A549 (cell line): ENCODE measurements around the gene GPC1. TPM values are rescaled to one million over a fixed set of nuclear protein-coding genes. Genes with fewer than 3 reads are reported as not detected.

Experiments
- ATAC-seq, 2 experiments: fragments of 200-7000 bp in 1 of 2; fragments of >200 bp in 1 of 2; cut with Nextera tagmentation in 1 of 2; cut with Tn5 transposase in 1 of 2; 3 replicates each; pipeline versions ENCODE4 v1.8.0 to v1.9.1; 2018 to 2020; ENCODE audit warnings: mild to moderate bottlenecking in 1 of 2, moderate library complexity in 1 of 2
- CTCF ChIA-PET: fragments of 300-600 bp; sonication (Branson Sonifier 250); formaldehyde crosslinking; extraction: SDS; loops from one replicate; lab custom pipeline; 2021; ENCODE audit warnings: antibody characterized with exemption, inconsistent platforms; lab: Yijun Ruan, JAX
- POLR2A ChIA-PET: fragments of 350-600 bp; formaldehyde crosslinking; extraction: SDS; loops from one replicate; lab custom pipeline; 2021; ENCODE audit warnings: antibody characterized with exemption, inconsistent platforms; lab: Yijun Ruan, JAX
- DNase-seq, 2 experiments: peaks; one replicate each; pipeline versions ENCODE4 v3.0.0 to v3.0.0-alpha.2; 2011 to 2016; ENCODE audit warnings: low read depth in 1 of 2, low spot score in 1 of 2
- FAIRE-seq: peaks from 2 replicates; lab custom pipeline; 2011; peaks lifted over from hg19 to GRCh38; lab: Jason Lieb, UNC
- H3K27ac ChIP-seq, 2 experiments: fragments of >200 bp; sonication (Bioruptor Twin); formaldehyde crosslinking; 3 replicates each; pipeline ENCODE4 v1.5.1; 2016 to 2017
- H3K4me1 ChIP-seq: fragments of >200 bp; sonication (Bioruptor Twin); formaldehyde crosslinking; 3 replicates; pipeline ENCODE4 v1.6.1; 2016
- H3K4me2 ChIP-seq: fragments of >200 bp; sonication (Bioruptor Twin); formaldehyde crosslinking; 3 replicates; pipeline ENCODE4 v1.6.1; 2016
- H3K4me3 ChIP-seq: fragments of >200 bp; sonication (Bioruptor Twin); formaldehyde crosslinking; 3 replicates; pipeline ENCODE4 v1.5.1; 2016
- H3K9me3 ChIP-seq: fragments of >200 bp; sonication (Bioruptor Twin); formaldehyde crosslinking; 3 replicates; pipeline ENCODE4 v1.6.1; 2016
- BCL3 ChIP-seq: fragments of >200 bp; sonication (Bioruptor Twin); formaldehyde crosslinking; IDR thresholded peaks from 3 replicates; pipeline ENCODE4 v1.6.1; 2016
- BHLHE40 ChIP-seq: IDR thresholded peaks from 2 replicates; pipeline ENCODE4 v1.6.1; 2012; ENCODE audit warnings: low read depth, low read length, inconsistent platforms
- CBX8 ChIP-seq: fragments of 200-600 bp; sonication (generic); IDR thresholded peaks from 2 replicates; pipeline ENCODE4 v1.6.1; 2016
- CTCF ChIP-seq: fragments of >200 bp; sonication (Bioruptor Twin); formaldehyde crosslinking; IDR thresholded peaks from 3 replicates; pipeline ENCODE4 v1.5.1; 2016
- ESRRA ChIP-seq: fragments of 150-350 bp; IDR thresholded peaks from 2 replicates; pipeline ENCODE4 v1.6.1; 2014; ENCODE audit warnings: mild to moderate bottlenecking, low read length, borderline replicate concordance
- FOXS1 ChIP-seq: fragments of 250-450 bp; sonication (Bioruptor Pico); IDR thresholded peaks from 2 replicates; pipeline ENCODE4 v1.5.0; 2020; ENCODE audit warnings: mild to moderate bottlenecking, moderate library complexity
- GATA3 ChIP-seq: IDR thresholded peaks from 2 replicates; pipeline ENCODE4 v1.6.1; 2012; ENCODE audit warnings: borderline replicate concordance
- HOXA7 ChIP-seq: fragments of 250-450 bp; sonication (Bioruptor Pico); IDR thresholded peaks from 2 replicates; pipeline ENCODE4 v1.5.0; 2020; ENCODE audit warnings: mild to moderate bottlenecking, moderate library complexity
- HOXB13 ChIP-seq: fragments of 250-450 bp; sonication (Bioruptor Pico); IDR thresholded peaks from 2 replicates; pipeline ENCODE4 v1.5.0; 2020; ENCODE audit warnings: low read depth, mild to moderate bottlenecking, moderate library complexity
- JUN ChIP-seq, 2 experiments: fragments of >200 bp; sonication (Bioruptor Twin); formaldehyde crosslinking; IDR thresholded peaks; 2 replicates in 1 of 2; 3 replicates in 1 of 2; pipeline ENCODE4 v1.6.1; 2016 to 2017
- KDM1A ChIP-seq: fragments of 200-600 bp; sonication (generic); IDR thresholded peaks from 2 replicates; pipeline ENCODE4 v1.6.1; 2016; ENCODE audit warnings: low read depth, mild to moderate bottlenecking
- MAFK ChIP-seq: fragments of 450-650 bp; IDR thresholded peaks from 2 replicates; pipeline ENCODE4 v1.6.1; 2014; ENCODE audit not compliant: partially characterized antibody
- NFE2L2 ChIP-seq: fragments of 150-350 bp; conservative IDR thresholded peaks from 2 replicates; pipeline ENCODE4 v1.6.1; 2014; ENCODE audit warnings: low read length
- NR3C1 ChIP-seq: fragments of >200 bp; sonication (Bioruptor Twin); formaldehyde crosslinking; IDR thresholded peaks from 3 replicates; pipeline ENCODE4 v1.6.1; 2017
- RAD21 ChIP-seq, 2 experiments: fragments of >200 bp in 1 of 2; sonication (Bioruptor Twin) in 1 of 2; formaldehyde crosslinking in 1 of 2; IDR thresholded peaks in 1 of 2; conservative IDR thresholded peaks in 1 of 2; 2 replicates in 1 of 2; 3 replicates in 1 of 2; pipeline ENCODE4 v1.6.1; 2012 to 2018; ENCODE audit warnings: inconsistent platforms in 1 of 2
- REST ChIP-seq: fragments of 200-600 bp; sonication (generic); IDR thresholded peaks from 2 replicates; pipeline ENCODE4 v1.6.1; 2016; ENCODE audit warnings: antibody characterized with exemption, mild to moderate bottlenecking, moderate library complexity
- RFX5 ChIP-seq: fragments of 450-650 bp; IDR thresholded peaks from 2 replicates; pipeline ENCODE4 v1.7.1; 2014; ENCODE audit warnings: antibody characterized with exemption, mild to moderate bottlenecking, moderate library complexity
- RNF2 ChIP-seq: fragments of 200-600 bp; sonication (generic); IDR thresholded peaks from 2 replicates; pipeline ENCODE4 v1.6.1; 2016; ENCODE audit warnings: low read depth, mild to moderate bottlenecking, antibody characterized with exemption, moderate library complexity, borderline replicate concordance
- SREBF2 ChIP-seq: fragments of 450-650 bp; IDR thresholded peaks from 2 replicates; pipeline ENCODE4 v1.6.1; 2014; ENCODE audit warnings: mild to moderate bottlenecking, moderate library complexity
- TFCP2L1 ChIP-seq: fragments of 250-450 bp; sonication (Bioruptor Pico); IDR thresholded peaks from 2 replicates; pipeline ENCODE4 v1.5.0; 2021; ENCODE audit warnings: mild to moderate bottlenecking
- ZNF302 ChIP-seq: fragments of 250-450 bp; sonication (Bioruptor Pico); IDR thresholded peaks from 2 replicates; pipeline ENCODE4 v1.9.0; 2021; ENCODE audit warnings: inconsistent platforms, mild to moderate bottlenecking, moderate library complexity
- WGBS: methylation state at CpG from one replicate; pipeline ENCODE4 v1.1.6; 2017; ENCODE audit errors: missing lambda C conversion rate; 5-methylcytosine and 5-hydroxymethylcytosine counted together
- polyA plus RNA-seq, 4 experiments: library from polyadenylated mRNA; depleted of rRNA in 3 of 4; stranded (reverse); fragments of >200 nt; fragmentation: RNase III in 1 of 4; extraction: RNeasy Plus Mini Kit Qiagen cat#74134 plus additional on column Dnase treatment in 1 of 4; gene quantifications; 2 replicates in 3 of 4; 3 replicates in 1 of 4; pipeline ENCODE4 v1.2.3, GENCODE V29; 2011 to 2017

Gene GPC1
- polyA plus RNA-seq, 2 of the 4 experiments (the other 2 are of a cell fraction) = 19.8 to 97.7 TPM

- TF ChIP-seq CBX8 (no peak), MAFK (no peak), JUN (IDR thresholded peaks at IDR 0.05) (no peak), KDM1A (no peak), TFCP2L1 (CRISPR knock-in tag) (no peak), BCL3 (no peak), ESRRA (no peak), FOXS1 (CRISPR knock-in tag) (no peak)
- ChIA-PET CTCF (no interaction called here), POLR2A (no interaction called here)
- H3K4me3 ChIP-seq = no peak overlapping the region
- DNase-seq = no peak
- no peaks in the 10 kb centered on the region for H3K9me3 ChIP-seq
- no peak for ATAC-seq
- H3K4me1 ChIP-seq = no peaks in the 10 kb centered on the region
- FAIRE-seq = no peak
- no peak overlapping the region for H3K4me2 ChIP-seq
- 80% methylated on average over 8 of the region's 9 CpGs for WGBS
- H3K27ac ChIP-seq = no peak overlapping the region; a peak in 1 of 6 replicates
These were observed 29.7 kb upstream of the GPC1 start for GRCh38 chr2:240405684-240406313.

- H3K9me3 ChIP-seq = no peaks in the 10 kb centered on the region
- POLR2A ChIA-PET = no interaction called here
- WGBS = 85% methylated on average over 9 of the region's 9 CpGs
- H3K4me1 ChIP-seq = no peaks in the 10 kb centered on the region
- no peak overlapping the region for H3K4me2 ChIP-seq
- TF ChIP-seq NFE2L2 (no peak), RFX5 (no peak), HOXA7 (CRISPR knock-in tag) (no peak), BHLHE40 (no peak), GATA3 (no peak)
- TF ChIP-seq, all 56 proteins: peak for 0
- CTCF ChIA-PET = interaction anchor here (0.8 to 1.3 kb wide), 2 partner anchors 11 to 174 kb away, joined by 3 read pairs; no protein-coding TSS in a partner anchor
- no peak overlapping the region for H3K4me3 ChIP-seq
- FAIRE-seq (no peak), ATAC-seq (no peak), DNase-seq (no peak)
- H3K27ac ChIP-seq = no peak overlapping the region
These were observed 28.4 kb upstream of the GPC1 start for GRCh38 chr2:240407090-240407489.

- CTCF ChIA-PET = no interaction called here
- Histone ChIP-seq H3K9me3 (no peaks in the 10 kb centered on the region), H3K4me3 (no peak overlapping the region), H3K27ac (no peak overlapping the region), H3K4me1 (no peaks in the 10 kb centered on the region)
- POLR2A ChIA-PET = no interaction called here
- 68% methylated on average over 8 of the region's 8 CpGs for WGBS
- FAIRE-seq (no peak), DNase-seq (no peak), ATAC-seq (no peak)
- TF ChIP-seq ESRRA = no peak
- TF ChIP-seq REST = no peak
- TF ChIP-seq, all 56 proteins: peak for 0
- H3K4me2 ChIP-seq = no peak overlapping the region
These were observed 25.5 kb upstream of the GPC1 start for GRCh38 chr2:240410004-240410403.

GRCh38 chr2:240410808-240411207 is 24.7 kb upstream of the GPC1 start:
- Histone ChIP-seq H3K4me2 (no peak overlapping the region), H3K27ac (no peak overlapping the region), H3K9me3 (no peaks in the 10 kb centered on the region), H3K4me3 (no peak overlapping the region), H3K4me1 (no peaks in the 10 kb centered on the region)
- DNase-seq (no peak), FAIRE-seq (no peak), ATAC-seq (no peak)
- ChIA-PET CTCF (no interaction called here), POLR2A (no interaction called here)
- TF ChIP-seq HOXB13 (CRISPR knock-in tag) (no peak), RAD21 (conservative IDR thresholded peaks at IDR 0.05 in 1 of 2, IDR thresholded peaks at IDR 0.05 in 1 of 2) (no peak), NR3C1 (no peak), BHLHE40 (no peak), HOXA7 (CRISPR knock-in tag) (no peak), CTCF (no peak), RNF2 (no peak), ZNF302 (CRISPR knock-in tag) (no peak), SREBF2 (no peak), TFCP2L1 (CRISPR knock-in tag) (no peak)
- 53% methylated on average over 14 of the region's 21 CpGs for WGBS
